H1 (cell line): ENCODE results near the gene ARHGAP21. TPM values are rescaled to one million over a fixed set of nuclear protein-coding genes. Genes with fewer than 3 reads are reported as not detected.

Source experiments
- CTCF ChIA-PET: fragments of 300-600 bp; sonication (Branson Sonifier 250); formaldehyde crosslinking; loops from one replicate; lab custom pipeline; 2021; ENCODE audit not compliant: partially characterized antibody; lab: Charles Lee
- POLR2A ChIA-PET: fragments of 300-600 bp; sonication (Branson Sonifier 250); formaldehyde crosslinking; loops from one replicate; lab custom pipeline; 2021; ENCODE audit warnings: inconsistent platforms; ENCODE audit not compliant: partially characterized antibody; lab: Charles Lee
- DNase-seq, 2 experiments: peaks; one replicate each; pipeline versions ENCODE4 v3.0.0 to v3.0.0-alpha.2; 2010 to 2022; ENCODE audit warnings: low spot score in 2 of 2, low read depth in 1 of 2, mixed read lengths in 1 of 2
- FAIRE-seq: peaks from 2 replicates; lab custom pipeline; 2011; peaks lifted over from hg19 to GRCh38; lab: Jason Lieb, UNC
- H2AFZ ChIP-seq: 2 replicates; pipeline ENCODE4 v1.8.1; 2012; ENCODE audit warnings: low read length, inconsistent platforms
- H2AK5ac ChIP-seq: 2 replicates; pipeline ENCODE4 v1.6.1; 2013; ENCODE audit warnings: low read depth, low read length
- H2BK120ac ChIP-seq: replicated peaks from 2 replicates; pipeline ENCODE3; 2013; ENCODE audit warnings: low read depth, low read length, inconsistent platforms
- H2BK12ac ChIP-seq: 2 replicates; pipeline ENCODE4 v1.6.1; 2013; ENCODE audit warnings: low read depth, low read length
- H2BK15ac ChIP-seq: 2 replicates; pipeline ENCODE4 v1.6.1; 2013; ENCODE audit warnings: low read length
- H2BK20ac ChIP-seq: 2 replicates; pipeline ENCODE4 v1.6.1; 2013; ENCODE audit warnings: low read length
- H2BK5ac ChIP-seq: 2 replicates; pipeline ENCODE4 v1.6.1; 2013; ENCODE audit warnings: low read depth, low read length
- H3K14ac ChIP-seq: 2 replicates; pipeline ENCODE4 v1.6.1; 2013; ENCODE audit warnings: inconsistent platforms; ENCODE audit not compliant: insufficient read length
- H3K18ac ChIP-seq: 2 replicates; pipeline ENCODE4 v1.6.1; 2013; ENCODE audit warnings: low read length; ENCODE audit errors: extremely low read depth
- H3K23ac ChIP-seq: 2 replicates; pipeline ENCODE4 v1.6.1; 2013; ENCODE audit warnings: inconsistent platforms; ENCODE audit not compliant: insufficient read length
- H3K23me2 ChIP-seq: 2 replicates; pipeline ENCODE4 v1.6.1; 2013; ENCODE audit warnings: low read depth, low read length
- H3K27ac ChIP-seq: 2 replicates; pipeline ENCODE4 v1.6.1; 2011; ENCODE audit warnings: low read depth, low read length, inconsistent platforms
- H3K27me3 ChIP-seq, 4 experiments: replicated peaks in 1 of 4; 1 replicate in 1 of 4; 2 replicates in 3 of 4; pipeline versions ENCODE4 v1.6.1 to v1.8.1; 2011 to 2013; ENCODE audit warnings: low read length in 3 of 4, mild to moderate bottlenecking in 3 of 4, inconsistent platforms in 2 of 4, mixed read lengths in 2 of 4, moderate library complexity in 1 of 4; ENCODE audit not compliant: control insufficient read depth in 3 of 4, insufficient read depth in 3 of 4; ENCODE audit errors: extremely low read depth in 1 of 4
- H3K36me3 ChIP-seq, 4 experiments: 2 replicates each; pipeline versions ENCODE4 v1.6.1 to v1.8.1; 2011 to 2013; ENCODE audit warnings: mild to moderate bottlenecking in 4 of 4, low read length in 3 of 4, moderate library complexity in 2 of 4, control low read depth in 1 of 4, inconsistent platforms in 1 of 4; ENCODE audit not compliant: insufficient read depth in 4 of 4, control insufficient read depth in 2 of 4
- H3K4ac ChIP-seq: replicated peaks from 2 replicates; pipeline ENCODE3; 2013; ENCODE audit warnings: low read length, low read depth, mixed read lengths, inconsistent platforms; ENCODE audit not compliant: insufficient read length
- H3K4me1 ChIP-seq, 4 experiments: replicated peaks in 1 of 4; 1 replicate in 1 of 4; 2 replicates in 3 of 4; pipeline versions ENCODE4 v1.6.1 to v1.8.1; 2011 to 2013; ENCODE audit warnings: low read length in 3 of 4, inconsistent platforms in 2 of 4, mixed read lengths in 1 of 4; ENCODE audit not compliant: insufficient read depth in 4 of 4, control insufficient read depth in 3 of 4
- H3K4me2 ChIP-seq, 2 experiments: 2 replicates each; pipeline versions ENCODE4 v1.6.1 to v1.8.1; 2011 to 2013; ENCODE audit warnings: low read depth in 2 of 2, low read length in 2 of 2, control low read depth in 1 of 2, inconsistent platforms in 1 of 2, mild to moderate bottlenecking in 1 of 2; ENCODE audit not compliant: insufficient read depth in 1 of 2
- H3K4me3 ChIP-seq, 4 experiments: fragments of 200-600, 300-600 bp in 1 of 4; sonication (generic), shearing (Covaris generic), sonication (Bioruptor Twin) in 1 of 4; 2 replicates each; pipeline versions ENCODE4 v1.5.1 to v1.8.1; 2011 to 2016; ENCODE audit warnings: low read length in 4 of 4, low read depth in 3 of 4, control low read depth in 2 of 4, inconsistent platforms in 2 of 4, mild to moderate bottlenecking in 2 of 4, mixed read lengths in 1 of 4, moderate library complexity in 1 of 4; ENCODE audit not compliant: insufficient read depth in 2 of 4; ENCODE audit errors: extremely low read depth in 1 of 4
- H3K56ac ChIP-seq: replicated peaks from 2 replicates; pipeline ENCODE3; 2013; ENCODE audit warnings: low read depth, mild to moderate bottlenecking, mixed read lengths, low read length, inconsistent platforms; ENCODE audit not compliant: insufficient read length
- H3K79me1 ChIP-seq: 2 replicates; pipeline ENCODE4 v1.6.1; 2013; ENCODE audit warnings: low read depth, low read length, control low read depth
- H3K79me2 ChIP-seq, 2 experiments: 2 replicates each; pipeline versions ENCODE4 v1.6.1 to v1.8.1; 2012 to 2013; ENCODE audit warnings: low read length in 2 of 2, mild to moderate bottlenecking in 2 of 2, inconsistent platforms in 1 of 2; ENCODE audit not compliant: insufficient read depth in 2 of 2, control insufficient read depth in 1 of 2
- H3K9ac ChIP-seq, 4 experiments: replicated peaks in 1 of 4; 1 replicate in 1 of 4; 2 replicates in 3 of 4; pipeline versions ENCODE4 v1.6.1 to v1.8.1; 2011 to 2013; ENCODE audit warnings: low read depth in 3 of 4, low read length in 3 of 4, control low read depth in 2 of 4, mild to moderate bottlenecking in 2 of 4, moderate library complexity in 2 of 4, inconsistent platforms in 1 of 4; ENCODE audit errors: extremely low read depth in 1 of 4
- H3K9me3 ChIP-seq, 2 experiments: 2 replicates each; pipeline versions ENCODE4 v1.6.1 to v1.8.1; 2012 to 2013; ENCODE audit warnings: mild to moderate bottlenecking in 2 of 2, moderate library complexity in 2 of 2, control low read depth in 1 of 2, inconsistent platforms in 1 of 2, low read depth in 1 of 2, low read length in 1 of 2, mixed read lengths in 1 of 2; ENCODE audit not compliant: insufficient read depth in 2 of 2
- H4K20me1 ChIP-seq, 2 experiments: replicated peaks in 1 of 2; 2 replicates each; pipeline versions ENCODE3 to v1.8.1; 2011 to 2013; ENCODE audit warnings: inconsistent platforms in 2 of 2, low read length in 2 of 2, mild to moderate bottlenecking in 1 of 2; ENCODE audit not compliant: insufficient read depth in 2 of 2, control insufficient read depth in 1 of 2
- H4K5ac ChIP-seq: 2 replicates; pipeline ENCODE4 v1.6.1; 2013; ENCODE audit warnings: low read length, low read depth, mixed read lengths, inconsistent platforms; ENCODE audit not compliant: insufficient read length
- H4K8ac ChIP-seq: 2 replicates; pipeline ENCODE4 v1.8.0; 2013; ENCODE audit warnings: mild to moderate bottlenecking, moderate library complexity, low read length, inconsistent platforms; ENCODE audit not compliant: insufficient read depth; ENCODE audit errors: extremely low read depth
- H4K91ac ChIP-seq: replicated peaks from 2 replicates; pipeline ENCODE3; 2013; ENCODE audit warnings: low read length, mixed read lengths, inconsistent platforms; ENCODE audit not compliant: insufficient read length
- SUZ12 ChIP-seq: fragments of 200-600 bp; sonication (generic); IDR thresholded peaks from 2 replicates; pipeline ENCODE4 v1.6.1; 2012; ENCODE audit warnings: mild to moderate bottlenecking, inconsistent platforms, low read length, moderate library complexity, mixed read lengths
- WGBS, 2 experiments: shearing (Covaris generic) in 1 of 2; methylation state at CpG; one replicate each; pipeline versions ENCODE4 v1.1.6 to v1.1.7; 2013 to 2015; ENCODE audit warnings: low lambda C conversion rate in 2 of 2, mixed read lengths in 2 of 2, inconsistent platforms in 1 of 2, low coverage in 1 of 2, missing lambda C conversion rate in 1 of 2; ENCODE audit not compliant: insufficient replicate concordance in 2 of 2, insufficient coverage in 1 of 2, insufficient read length in 1 of 2; ENCODE audit errors: extremely low coverage in 1 of 2, missing lambda C conversion rate in 1 of 2; 5-methylcytosine and 5-hydroxymethylcytosine counted together
- polyA plus RNA-seq, 7 experiments: library from polyadenylated mRNA; depleted of rRNA in 3 of 7; stranded (reverse) in 5 of 7; unstranded in 2 of 7; fragments of >200 nt in 5 of 7; fragments of 200-250 nt in 2 of 7; gene quantifications; 1 replicate in 5 of 7; 2 replicates in 1 of 7; 4 replicates in 1 of 7; pipeline versions ENCODE4 v1.2.1 to v1.2.3, GENCODE V29; 2011 to 2013; ENCODE audit warnings: missing spikeins in 2 of 7, mixed read lengths in 2 of 7
- total RNA-seq: library from RNA; stranded (reverse); fragmentation: NEBNext Ultra II Directional; extraction: Animal tissue kit (Norgen Biotek cat#: 25700); gene quantifications from 2 replicates; pipeline ENCODE4 v1.2.1, GENCODE V29; 2021

Gene ARHGAP21
- total and polyA plus RNA-seq, 2 of the 8 experiments (the other 6 are each of a cell fraction or from before 2014, with no cell fraction given), result 14.4 to 35.3 TPM

GRCh38 chr10:24651923-24652322, 71.8 kb downstream of the ARHGAP21 start:
- Histone ChIP-seq H3K79me2 (no peaks in the 10 kb centered on the region), H3K9me3 (peaks cover 0 to 2% of the 10 kb centered on the region in 2 experiments; a peak in 1 of 4 replicates), H3K23me2 (no peaks in the 10 kb centered on the region), H3K27ac (no peak overlapping the region), H2BK5ac (no peak overlapping the region), H3K4ac (no peak overlapping the region), H2AFZ (no peak overlapping the region), H3K14ac (no peak overlapping the region), H3K4me2 (no peak overlapping the region), H2BK15ac (no peak overlapping the region), H3K4me3 (no peak overlapping the region), H3K18ac (no peak overlapping the region), H2BK12ac (no peak overlapping the region), H3K9ac (no peak overlapping the region), H3K79me1 (no peaks in the 10 kb centered on the region), H4K20me1 (no peaks in the 10 kb centered on the region), H4K5ac (no peak overlapping the region), H2BK120ac (no peak overlapping the region), H4K91ac (no peak overlapping the region), H3K23ac (no peak overlapping the region), H3K36me3 (no peaks in the 10 kb centered on the region), H4K8ac (no peak overlapping the region), H3K27me3 (no peaks in the 10 kb centered on the region), H3K56ac (no peak overlapping the region), H3K4me1 (peaks cover 0 to 3% (median 0%) of the 10 kb centered on the region in 4 experiments; a peak in 2 of 7 replicates), H2BK20ac (no peak overlapping the region), H2AK5ac (no peak overlapping the region)
- ChIA-PET CTCF (interaction anchor here (1.0 kb wide), 1 partner anchor 34 kb away, joined by 3 read pairs; no protein-coding TSS in a partner anchor), POLR2A (no interaction called here)
- DNase-seq (no peak), FAIRE-seq (no peak)
- 81% methylated on average over 2 of the region's 2 CpGs; no CpG with 5 or more reads in 1 of the 2 experiments for WGBS, 2 experiments
- no peak for TF ChIP-seq SUZ12
